HG03108 (cell line): ENCODE results near the gene SMOC2.

Experiments
- ATAC-seq: cut with Tn5 transposase; IDR thresholded peaks from one replicate; pipeline ENCODE4 v1.9.1; 2021; ENCODE audit warnings: moderate library complexity; ENCODE audit not compliant: unreplicated experiment

Gene SMOC2

GRCh38 chr6:168479421-168479820, 38.4 kb downstream of the SMOC2 start:
- no peak for ATAC-seq

GRCh38 chr6:168480481-168480880, 39.5 kb downstream of the SMOC2 start:
- ATAC-seq = no peak

- ATAC-seq = no peak
These were observed 44.8 kb downstream of the SMOC2 start for GRCh38 chr6:168485818-168486217.

GRCh38 chr6:168490757-168491156, 49.8 kb downstream of the SMOC2 start:
- no peak for ATAC-seq

GRCh38 chr6:168493976-168494375, 53.0 kb downstream of the SMOC2 start:
- ATAC-seq = no peak

GRCh38 chr6:168494726-168495125, 53.7 kb downstream of the SMOC2 start:
- ATAC-seq = no peak

- no peak for ATAC-seq
These were observed 54.1 kb downstream of the SMOC2 start for GRCh38 chr6:168495133-168495532.

- ATAC-seq = no peak
These were observed 54.7 kb downstream of the SMOC2 start for GRCh38 chr6:168495636-168496035.

- no peak for ATAC-seq
These were observed 55.4 kb downstream of the SMOC2 start for GRCh38 chr6:168496139-168496996.

- no peak for ATAC-seq
These were observed 56.0 kb downstream of the SMOC2 start for GRCh38 chr6:168496997-168497331.

GRCh38 chr6:168497381-168497780, 56.4 kb downstream of the SMOC2 start:
- no peak for ATAC-seq

- ATAC-seq = no peak
These were observed 57.3 kb downstream of the SMOC2 start for GRCh38 chr6:168498161-168498843.

GRCh38 chr6:168499045-168499650, 58.2 kb downstream of the SMOC2 start:
- ATAC-seq = no peak

GRCh38 chr6:168500519-168500918, 59.5 kb downstream of the SMOC2 start:
- ATAC-seq = no peak

- no peak for ATAC-seq
These were observed 60.6 kb downstream of the SMOC2 start for GRCh38 chr6:168501561-168501960.

GRCh38 chr6:168504366-168504765, 63.4 kb downstream of the SMOC2 start:
- ATAC-seq = no peak

GRCh38 chr6:168506460-168506859, 65.5 kb downstream of the SMOC2 start:
- ATAC-seq = no peak

- ATAC-seq = no peak
These were observed 66.3 kb downstream of the SMOC2 start for GRCh38 chr6:168507297-168507696.

GRCh38 chr6:168507730-168508129, 66.7 kb downstream of the SMOC2 start:
- no peak for ATAC-seq

GRCh38 chr6:168508903-168509302, 67.9 kb downstream of the SMOC2 start:
- no peak for ATAC-seq

- no peak for ATAC-seq
These were observed 72.8 kb downstream of the SMOC2 start for GRCh38 chr6:168513766-168514165.

GRCh38 chr6:168514216-168514615, 73.2 kb downstream of the SMOC2 start:
- ATAC-seq = no peak
